DND-41 (cell line): ENCODE results near the gene SYTL4.

Source experiments
- CTCF ChIP-seq: IDR thresholded peaks from 2 replicates; pipeline ENCODE4 v1.5.1; 2012; ENCODE audit warnings: borderline replicate concordance, low read length, moderate library complexity, mild to moderate bottlenecking; ENCODE audit not compliant: poor library complexity, severe bottlenecking; ENCODE audit errors: extremely low read depth
- EZH2 ChIP-seq: IDR thresholded peaks from 3 replicates; pipeline ENCODE4 v1.6.1; 2012; ENCODE audit warnings: borderline replicate concordance, low read depth, mild to moderate bottlenecking, moderate library complexity, low read length, inconsistent platforms; ENCODE audit not compliant: severe bottlenecking

- TF ChIP-seq EZH2 (no peak), CTCF (no peak)
These were observed 27.2 kb downstream of the SYTL4 start for GRCh38 chrX:100704581-100705203.
